T-helper 9 cell (primary cell): Measurements from ENCODE around the gene RPL7A.
A peak's percentile ranks its signal among the peaks of the same experiment; 100 is the strongest.
"Not testable (repeated sequence)": the region's sequence is repeated elsewhere in the genome, so short reads cannot be mapped to it uniquely, and the experiment has no call there.

Experiments used
- DNase-seq: peaks from one replicate; pipeline ENCODE4 v3.0.0-alpha.2; 2020
- total RNA-seq, 2 donors: gene quantifications; one replicate each; lab custom pipeline; 2026; lab: John Stamatoyannopoulos, UW

Gene RPL7A
- 1,273 to 1,632 reads per million in 2 donors for total RNA-seq

GRCh38 chr9:133347985-133348717, at the start of gene RPL7A, which contains the start of gene MED22:
Gene RPL7A, plus strand, starts transcription at chr9:133348218. Its CDS starts 26 bp downstream, at chr9:133348244.
Gene MED22, minus strand, starts transcription at chr9:133348131. Its CDS starts 1,469 bp downstream, at chr9:133346662.
- peak; percentile 84 for DNase-seq

- not testable (repeated sequence) for DNase-seq
These were observed 48.0 kb upstream of the RPL7A start for GRCh38 chr9:133299996-133300395.

GRCh38 chr9:133301253-133302230, 46.5 kb upstream of the RPL7A start:
- no peak for DNase-seq

GRCh38 chr9:133303266-133304157, 44.5 kb upstream of the RPL7A start:
- no peak for DNase-seq

GRCh38 chr9:133304158-133304470, 43.9 kb upstream of the RPL7A start:
- DNase-seq, result no peak

GRCh38 chr9:133304477-133305377, 43.3 kb upstream of the RPL7A start:
- no peak for DNase-seq

- DNase-seq, result no peak
These were observed 42.3 kb upstream of the RPL7A start for GRCh38 chr9:133305731-133306130.

GRCh38 chr9:133306242-133307204, 41.5 kb upstream of the RPL7A start:
- no peak for DNase-seq

- no peak for DNase-seq
These were observed 40.7 kb upstream of the RPL7A start for GRCh38 chr9:133307301-133307700.

- DNase-seq, result no peak
These were observed 38.4 kb upstream of the RPL7A start for GRCh38 chr9:133309608-133310007.

GRCh38 chr9:133315997-133316396, 32.0 kb upstream of the RPL7A start:
- no peak for DNase-seq

- DNase-seq, result not testable (repeated sequence)
These were observed 30.5 kb upstream of the RPL7A start for GRCh38 chr9:133317551-133317950.

- DNase-seq, result no peak
These were observed 27.6 kb upstream of the RPL7A start for GRCh38 chr9:133320421-133320881.

GRCh38 chr9:133321411-133321935, 26.5 kb upstream of the RPL7A start:
- DNase-seq, result no peak

GRCh38 chr9:133322701-133323100, 25.3 kb upstream of the RPL7A start:
- DNase-seq, result no peak

- no peak for DNase-seq
These were observed 24.8 kb upstream of the RPL7A start for GRCh38 chr9:133323211-133323610.

- no peak for DNase-seq
These were observed 23.9 kb upstream of the RPL7A start for GRCh38 chr9:133323991-133324703.

- DNase-seq, result not testable (repeated sequence)
These were observed 21.0 kb upstream of the RPL7A start for GRCh38 chr9:133327021-133327420.

GRCh38 chr9:133327834-133328484, 20.1 kb upstream of the RPL7A start:
- no peak for DNase-seq
